SU-DHL-6 (cell line): Measurements from ENCODE around the gene RITA1.

Experiments used
- H2AFZ ChIP-seq: fragments of 200-600 bp; sonication (generic); 2 replicates; pipeline ENCODE4 v1.6.1; 2014; ENCODE audit warnings: low read depth, mild to moderate bottlenecking, moderate library complexity, mixed read lengths, antibody characterized with exemption, low read length; ENCODE audit not compliant: severe bottlenecking
- H3F3A ChIP-seq: fragments of 200-600 bp; shearing (Covaris generic); 2 replicates; pipeline ENCODE4 v1.6.0; 2016; ENCODE audit warnings: antibody characterized with exemption, mild to moderate bottlenecking; ENCODE audit not compliant: insufficient read depth
- H3K27ac ChIP-seq: fragments of 200-600 bp; sonication (generic); 2 replicates; pipeline ENCODE4 v1.5.1; 2016; ENCODE audit warnings: low read depth, mild to moderate bottlenecking, low read length, moderate library complexity, mixed read lengths
- H3K27me3 ChIP-seq: fragments of 200-600 bp; sonication (generic), shearing (Covaris generic); 2 replicates; pipeline ENCODE4 v1.6.0; 2014; ENCODE audit warnings: mild to moderate bottlenecking, low read length
- H3K36me3 ChIP-seq: fragments of 200-600 bp; sonication (generic); 2 replicates; pipeline ENCODE4 v1.6.1; 2014; ENCODE audit warnings: mild to moderate bottlenecking, low read length, mixed read lengths
- H3K4me2 ChIP-seq: fragments of 300-600, 200-600 bp; shearing (Covaris generic), sonication (generic); 2 replicates; pipeline ENCODE4 v1.6.0; 2014; ENCODE audit warnings: low read length, low read depth, mild to moderate bottlenecking; ENCODE audit not compliant: poor library complexity, severe bottlenecking
- H3K4me3 ChIP-seq: fragments of 200-600 bp; sonication (generic); 2 replicates; pipeline ENCODE4 v1.5.1; 2014; ENCODE audit warnings: antibody characterized with exemption, low read length, mild to moderate bottlenecking, mixed read lengths; ENCODE audit not compliant: insufficient read depth, poor library complexity, severe bottlenecking
- H3K79me2 ChIP-seq: fragments of 200-600 bp; sonication (generic); 2 replicates; pipeline ENCODE4 v1.6.1; 2014; ENCODE audit warnings: mild to moderate bottlenecking, low read length, moderate library complexity; ENCODE audit not compliant: insufficient read depth
- H3K9ac ChIP-seq: fragments of 200-600 bp; sonication (generic); 2 replicates; pipeline ENCODE4 v1.7.0; 2014; ENCODE audit warnings: mild to moderate bottlenecking, low read length
- H3K9me2 ChIP-seq: fragments of 200-600 bp; sonication (generic); replicated peaks from 2 replicates; pipeline ENCODE4 v1.6.1; 2014; ENCODE audit warnings: low read length; ENCODE audit not compliant: insufficient read depth
- H3K9me3 ChIP-seq: fragments of 200-600 bp; sonication (generic); 2 replicates; pipeline ENCODE4 v1.6.1; 2014; ENCODE audit warnings: low read length, mixed read lengths; ENCODE audit not compliant: insufficient read depth
- H4K20me1 ChIP-seq: fragments of 200-600 bp; sonication (generic); 2 replicates; pipeline ENCODE4 v1.6.1; 2014; ENCODE audit warnings: low read depth, mild to moderate bottlenecking, antibody characterized with exemption, low read length, moderate library complexity, mixed read lengths
- CTCF ChIP-seq: fragments of 200-600 bp; sonication (generic); IDR thresholded peaks from one replicate; pipeline ENCODE4 v1.5.1; 2017; ENCODE audit warnings: antibody characterized with exemption, mild to moderate bottlenecking, low read length, moderate library complexity; ENCODE audit not compliant: insufficient read depth, poor library complexity, severe bottlenecking
- EZH2phosphoT487 ChIP-seq: fragments of 200-600 bp; sonication (generic), shearing (Covaris generic); conservative IDR thresholded peaks from 2 replicates; pipeline ENCODE4 v1.6.1; 2018; ENCODE audit warnings: mild to moderate bottlenecking, antibody characterized with exemption, low read length, moderate library complexity, mixed read lengths

RITA1 gene

GRCh38 chr12:113174461-113175384 is 10.8 kb upstream of the RITA1 start:
- no peaks in the 10 kb centered on the region for H3K9me3 ChIP-seq
- H3K4me3 ChIP-seq = no peak overlapping the region
- H3K27ac ChIP-seq = peak overlapping the region; percentile 93
- H4K20me1 ChIP-seq = no peaks in the 10 kb centered on the region
- H3F3A ChIP-seq = peaks cover 24% of the 10 kb centered on the region
- peaks cover 33% of the 10 kb centered on the region for H3K36me3 ChIP-seq
- no peaks in the 10 kb centered on the region for H3K27me3 ChIP-seq
- peak overlapping the region; percentile 52 for H3K4me2 ChIP-seq
- H3K9me2 ChIP-seq = no peaks in the 10 kb centered on the region
- H3K9ac ChIP-seq = peak overlapping the region; percentile 51
- no peaks in the 10 kb centered on the region; the same call in 1 of the 2 replicates for H3K79me2 ChIP-seq
- H2AFZ ChIP-seq = no peak overlapping the region
- TF ChIP-seq EZH2phosphoT487 = no peak
- peak; percentile 93 for TF ChIP-seq CTCF

DNA sequence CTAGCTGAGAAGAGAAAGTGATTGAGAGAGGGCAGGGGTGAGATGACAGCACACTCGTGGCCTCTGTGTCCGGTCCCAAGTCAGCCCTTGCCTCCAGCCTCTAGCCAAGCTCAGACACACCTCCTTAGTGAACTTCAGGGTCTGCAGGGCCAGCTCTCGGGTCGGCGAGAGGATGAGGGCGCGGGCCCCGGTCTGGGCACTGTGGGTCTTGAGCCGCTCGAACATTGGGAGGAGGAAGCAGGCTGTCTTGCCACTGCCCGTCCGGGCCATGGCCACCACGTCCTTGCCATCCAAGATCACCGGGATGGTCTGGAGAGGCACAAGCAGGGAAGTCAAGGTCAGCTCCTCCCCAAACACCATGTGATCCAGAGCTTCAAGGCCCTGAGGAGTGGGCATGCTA is 6.5 kb upstream of the RITA1 start:
- no peak overlapping the region for H3K9ac ChIP-seq
- H3F3A ChIP-seq = peaks cover 10% of the 10 kb centered on the region; the same call in 1 of the 2 replicates
- no peaks in the 10 kb centered on the region for H3K9me2 ChIP-seq
- H3K36me3 ChIP-seq = peaks cover 26% of the 10 kb centered on the region
- H3K27me3 ChIP-seq = no peaks in the 10 kb centered on the region
- H3K9me3 ChIP-seq = no peaks in the 10 kb centered on the region
- TF ChIP-seq CTCF (no peak), EZH2phosphoT487 (no peak)
- no peak overlapping the region for H2AFZ ChIP-seq
- no peaks in the 10 kb centered on the region for H4K20me1 ChIP-seq
- H3K4me2 ChIP-seq = no peak overlapping the region
- peaks cover 37% of the 10 kb centered on the region for H3K79me2 ChIP-seq
- H3K4me3 ChIP-seq = no peak overlapping the region
- H3K27ac ChIP-seq = no peak overlapping the region

DNA sequence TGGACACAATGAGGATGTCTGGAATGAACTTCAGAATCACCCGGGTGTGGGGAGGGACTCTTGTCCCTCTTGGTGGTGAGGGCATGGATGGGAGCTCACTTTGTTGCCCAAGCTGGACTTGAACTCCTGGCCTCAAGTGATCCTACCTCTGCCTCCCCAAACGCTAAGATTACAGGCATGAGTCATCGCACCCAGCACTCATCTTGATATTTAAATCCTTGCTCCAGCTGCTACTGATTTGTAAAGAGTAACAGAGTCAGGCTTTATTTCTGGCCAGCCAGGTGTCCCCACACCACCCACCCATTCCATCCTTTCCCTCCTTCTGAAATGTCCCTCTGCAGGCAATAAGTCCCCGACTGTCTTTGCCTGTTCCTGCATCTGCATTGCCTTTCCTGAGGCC is 5.2 kb upstream of the RITA1 start:
- peaks cover 26% of the 10 kb centered on the region for H3K36me3 ChIP-seq
- H3K9ac ChIP-seq = no peak overlapping the region
- H3K9me3 ChIP-seq = no peaks in the 10 kb centered on the region
- H3K9me2 ChIP-seq = no peaks in the 10 kb centered on the region
- H3F3A ChIP-seq = peaks cover 13% of the 10 kb centered on the region
- no peaks in the 10 kb centered on the region for H4K20me1 ChIP-seq
- H3K4me2 ChIP-seq = no peak overlapping the region
- H3K27ac ChIP-seq = no peak overlapping the region
- TF ChIP-seq CTCF = no peak
- no peak for TF ChIP-seq EZH2phosphoT487
- no peak overlapping the region for H3K4me3 ChIP-seq
- H3K27me3 ChIP-seq = no peaks in the 10 kb centered on the region
- H2AFZ ChIP-seq = no peak overlapping the region
- peaks cover 43% of the 10 kb centered on the region for H3K79me2 ChIP-seq
